HS-5 (cell line): Measurements from ENCODE around the gene MORN1.

Experiments used
- DNase-seq: peaks from one replicate; pipeline ENCODE4 v3.0.0-alpha.2; 2012; ENCODE audit warnings: low read depth

The MORN1 gene

GRCh38 chr1:2272686-2273400, 118.5 kb downstream of the MORN1 start:
- no peak for DNase-seq

GRCh38 chr1:2271841-2272655, 119.3 kb downstream of the MORN1 start:
- DNase-seq: no peak
